K562 (cell line): ENCODE results near the gene ECI2. TPM values are rescaled to one million over a fixed set of nuclear protein-coding genes. Genes with fewer than 3 reads are reported as not detected.

ENCODE experiments used
- AFF4 ChIP-seq: sonication (generic); formaldehyde crosslinking; IDR thresholded peaks from 2 replicates; pipeline ENCODE4 v1.8.0; 2023; ENCODE audit warnings: mild to moderate bottlenecking, missing genetic modification reagents
- CBX5 ChIP-seq: IDR thresholded peaks from 2 replicates; pipeline ENCODE4 v1.6.1; 2014; ENCODE audit warnings: low read depth, borderline replicate concordance
- CCNT2 ChIP-seq: IDR thresholded peaks from 2 replicates; pipeline ENCODE4 v1.6.1; 2011; ENCODE audit warnings: borderline replicate concordance, low read depth, mild to moderate bottlenecking, moderate library complexity, mixed read lengths, low read length; ENCODE audit not compliant: insufficient read length; ENCODE audit errors: extremely low read depth
- EGR1 ChIP-seq: fragments of 450-650 bp; conservative IDR thresholded peaks from 2 replicates; pipeline ENCODE4 v1.6.1; 2017; ENCODE audit warnings: mild to moderate bottlenecking
- KDM5B ChIP-seq: fragments of 200-600 bp; sonication (generic); IDR thresholded peaks from 2 replicates; pipeline ENCODE4 v1.6.1; 2012; ENCODE audit warnings: low read depth, mild to moderate bottlenecking, moderate library complexity, low read length, control low read depth, inconsistent platforms; ENCODE audit not compliant: insufficient replicate concordance
- MYNN ChIP-seq, 2 experiments: sonication (generic); formaldehyde crosslinking in 1 of 2; IDR thresholded peaks; 2 replicates each; pipeline versions ENCODE4 v1.5.0 to v1.6.1; 2016 to 2020; ENCODE audit warnings: antibody characterized with exemption in 1 of 2, missing genetic modification reagents in 1 of 2
- NR4A1 ChIP-seq, 2 experiments: fragments of 250-450 bp in 1 of 2; fragments of 450-650 bp in 1 of 2; sonication (Bioruptor Pico) in 1 of 2; IDR thresholded peaks; 2 replicates each; pipeline versions ENCODE4 v1.4.0 to v1.6.1; 2016 to 2020; ENCODE audit warnings: mild to moderate bottlenecking in 2 of 2, missing compliant biosample characterization in 1 of 2, missing genetic modification characterization in 1 of 2, moderate library complexity in 1 of 2
- PHB ChIP-seq: fragments of 250-450 bp; sonication (Bioruptor Pico); IDR thresholded peaks from 2 replicates; pipeline ENCODE4 v1.5.0; 2021
- PML ChIP-seq: IDR thresholded peaks from 2 replicates; pipeline ENCODE4 v1.6.1; 2012; ENCODE audit warnings: low read length, inconsistent platforms
- POLR2B ChIP-seq: fragments of 450-650 bp; IDR thresholded peaks from 2 replicates; pipeline ENCODE4 v1.6.1; 2018; ENCODE audit warnings: low read depth; ENCODE audit not compliant: partially characterized antibody
- RBM39 ChIP-seq: fragments of 200-400 bp; formaldehyde crosslinking; optimal IDR thresholded peaks from 2 replicates; pipeline ENCODE3; 2018; ENCODE audit warnings: low read depth, low read length
- SMARCA4 ChIP-seq: fragments of 450-650 bp; IDR thresholded peaks from 2 replicates; pipeline ENCODE4 v1.6.1; 2016
- SMARCA5 ChIP-seq: fragments of 450-650 bp; IDR thresholded peaks from 2 replicates; pipeline ENCODE4 v1.6.1; 2016
- SRSF7 ChIP-seq: fragments of 200-400 bp; formaldehyde crosslinking; optimal IDR thresholded peaks from 2 replicates; pipeline ENCODE3; 2017; ENCODE audit warnings: mild to moderate bottlenecking, low read depth, low read length
- TCF7L2 ChIP-seq: fragments of 150-350 bp; IDR thresholded peaks from 2 replicates; pipeline ENCODE4 v1.6.1; 2016; ENCODE audit warnings: low read depth, mild to moderate bottlenecking, low read length, moderate library complexity
- TEAD1 ChIP-seq, 2 experiments: fragments of 450-650 bp in 1 of 2; sonication (generic) in 1 of 2; formaldehyde crosslinking; IDR thresholded peaks; 2 replicates each; pipeline versions ENCODE4 v1.4.0 to v1.8.0; 2020 to 2022; ENCODE audit warnings: mild to moderate bottlenecking in 2 of 2, missing genetic modification reagents in 1 of 2
- ZC3H4 ChIP-seq: sonication (generic); formaldehyde crosslinking; IDR thresholded peaks from 2 replicates; pipeline ENCODE4 v1.9.0; 2021; ENCODE audit warnings: missing genetic modification reagents, borderline replicate concordance
- ZNF143 ChIP-seq: sonication (generic); formaldehyde crosslinking; IDR thresholded peaks from 2 replicates; pipeline ENCODE4 v1.9.0; 2022; ENCODE audit warnings: mild to moderate bottlenecking, missing genetic modification reagents
- ZNF431 ChIP-seq: sonication (generic); formaldehyde crosslinking; IDR thresholded peaks from 2 replicates; pipeline ENCODE4 v1.8.0; 2022; ENCODE audit warnings: mild to moderate bottlenecking, missing genetic modification reagents
- ZNF57 ChIP-seq: fragments of 450-650 bp; formaldehyde crosslinking; IDR thresholded peaks from 2 replicates; pipeline ENCODE4 v1.4.0; 2020; ENCODE audit warnings: mild to moderate bottlenecking, moderate library complexity
- polyA plus RNA-seq, 8 experiments: library from polyadenylated mRNA; depleted of rRNA in 4 of 8; stranded (reverse) in 5 of 8; unstranded in 3 of 8; fragments of >200 nt; fragmentation: Nextera tagmentation in 2 of 8; fragmentation: Illumina TruSeq in 1 of 8; extraction: Ambion mirVana in 2 of 8; extraction: Trizol in 1 of 8; gene quantifications; 2 replicates each; pipeline versions ENCODE4 v1.2.1 to v1.2.3, GENCODE V29; 2011 to 2014; ENCODE audit warnings: inconsistent platforms in 1 of 8, missing spikeins in 1 of 8
- total RNA-seq, 7 experiments: library from RNA; depleted of rRNA in 6 of 7; stranded (reverse); fragments of >200 nt in 6 of 7; fragmentation: Illumina TruSeq in 2 of 7; extraction: Trizol in 2 of 7; gene quantifications; 2 replicates each; pipeline versions ENCODE4 v1.2.1 to v1.2.3, GENCODE V29; 2011 to 2021; ENCODE audit warnings: low replicate concordance in 1 of 7
- TF ChIP-seq, protein P1 (sequence below): fragments of 250-450 bp; sonication (Bioruptor Pico); IDR thresholded peaks from 2 replicates; pipeline ENCODE4 v1.4.0; 2020; ENCODE audit warnings: mild to moderate bottlenecking, moderate library complexity
- TF ChIP-seq, protein P2 (sequence below): fragments of 450-650 bp; formaldehyde crosslinking; IDR thresholded peaks from 2 replicates; pipeline ENCODE4 v1.4.0; 2020; ENCODE audit warnings: mild to moderate bottlenecking

Gene ECI2
- total and polyA plus RNA-seq, 9 of the 15 experiments (the other 6 are each of a cell fraction or from before 2014, with no cell fraction given) = 80.7 to 377 (median 142) TPM

- TF ChIP-seq EGR1 = peak; percentile 41
- 0 out of 2 replicates have a peak, but pooled peaks have one; percentile 11 for TF ChIP-seq SMARCA5
- TF ChIP-seq CCNT2 = peak; percentile 67
- TF ChIP-seq SRSF7 = no peak
- no peak for TF ChIP-seq ZNF57
- TF ChIP-seq, protein P1, sequence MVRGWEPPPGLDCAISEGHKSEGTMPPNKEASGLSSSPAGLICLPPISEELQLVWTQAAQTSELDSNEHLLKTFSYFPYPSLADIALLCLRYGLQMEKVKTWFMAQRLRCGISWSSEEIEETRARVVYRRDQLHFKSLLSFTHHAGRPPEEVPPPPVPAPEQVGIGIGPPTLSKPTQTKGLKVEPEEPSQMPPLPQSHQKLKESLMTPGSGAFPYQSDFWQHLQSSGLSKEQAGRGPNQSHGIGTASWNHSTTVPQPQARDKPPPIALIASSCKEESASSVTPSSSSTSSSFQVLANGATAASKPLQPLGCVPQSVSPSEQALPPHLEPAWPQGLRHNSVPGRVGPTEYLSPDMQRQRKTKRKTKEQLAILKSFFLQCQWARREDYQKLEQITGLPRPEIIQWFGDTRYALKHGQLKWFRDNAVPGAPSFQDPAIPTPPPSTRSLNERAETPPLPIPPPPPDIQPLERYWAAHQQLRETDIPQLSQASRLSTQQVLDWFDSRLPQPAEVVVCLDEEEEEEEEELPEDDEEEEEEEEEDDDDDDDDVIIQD = no peak
- TF ChIP-seq PML = peak; percentile 63
- no peak for TF ChIP-seq NR4A1 (CRISPR knock-in tag; IDR thresholded peaks at IDR 0.05)
- peak; percentile 40; the same call in 1 of the 2 replicates for TF ChIP-seq NR4A1 (tag; IDR thresholded peaks at IDR 0.05)
- peak in 1 of 2 experiments; percentile 66; a peak in 1 of 4 replicates for TF ChIP-seq TEAD1 (CRISPR knock-in tag; IDR thresholded peaks at IDR 0.05)
- TF ChIP-seq KDM5B = peak; percentile 86
- no peak for TF ChIP-seq CBX5
- no peak for TF ChIP-seq ZC3H4 (CRISPR knock-in tag)
- 0 out of 2 replicates have a peak, but pooled peaks have one; percentile 17 for TF ChIP-seq ZNF143
- no peak for TF ChIP-seq RBM39
- TF ChIP-seq TCF7L2 = 0 out of 2 replicates have a peak, but pooled peaks have one; percentile 23
- TF ChIP-seq, protein P2, sequence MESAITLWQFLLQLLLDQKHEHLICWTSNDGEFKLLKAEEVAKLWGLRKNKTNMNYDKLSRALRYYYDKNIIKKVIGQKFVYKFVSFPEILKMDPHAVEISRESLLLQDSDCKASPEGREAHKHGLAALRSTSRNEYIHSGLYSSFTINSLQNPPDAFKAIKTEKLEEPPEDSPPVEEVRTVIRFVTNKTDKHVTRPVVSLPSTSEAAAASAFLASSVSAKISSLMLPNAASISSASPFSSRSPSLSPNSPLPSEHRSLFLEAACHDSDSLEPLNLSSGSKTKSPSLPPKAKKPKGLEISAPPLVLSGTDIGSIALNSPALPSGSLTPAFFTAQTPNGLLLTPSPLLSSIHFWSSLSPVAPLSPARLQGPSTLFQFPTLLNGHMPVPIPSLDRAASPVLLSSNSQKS (CRISPR knock-in tag) = no peak
- peak; percentile 61; the same call in 1 of the 2 replicates for TF ChIP-seq ZNF431 (CRISPR knock-in tag)
- peak; percentile 93 for TF ChIP-seq AFF4 (CRISPR knock-in tag)
- TF ChIP-seq POLR2B = peak; percentile 84
- no peak; the same call in 1 of the 2 replicates for TF ChIP-seq SMARCA4
- no peak for TF ChIP-seq MYNN (IDR thresholded peaks at IDR 0.05)
- no peak for TF ChIP-seq MYNN (CRISPR knock-in tag; IDR thresholded peaks at IDR 0.05)
- 0 out of 2 replicates have a peak, but pooled peaks have one; percentile 42 for TF ChIP-seq PHB (CRISPR knock-in tag)
These were observed at the start of gene ECI2 (continued) for GRCh38 chr6:4134841-4135664.
